GM12873 (cell line): ENCODE measurements around the gene DLG5.

Experiments used
- CTCF ChIP-seq: IDR thresholded peaks from 2 replicates; pipeline ENCODE4 v1.5.1; 2012; ENCODE audit warnings: low read depth, mild to moderate bottlenecking, moderate library complexity, low read length, control low read depth; ENCODE audit not compliant: insufficient read depth; ENCODE audit errors: missing control alignments

Gene DLG5

GRCh38 chr10:77812741-77813140 is 113.8 kb downstream of the DLG5 start:
- no peak for TF ChIP-seq CTCF

DNA sequence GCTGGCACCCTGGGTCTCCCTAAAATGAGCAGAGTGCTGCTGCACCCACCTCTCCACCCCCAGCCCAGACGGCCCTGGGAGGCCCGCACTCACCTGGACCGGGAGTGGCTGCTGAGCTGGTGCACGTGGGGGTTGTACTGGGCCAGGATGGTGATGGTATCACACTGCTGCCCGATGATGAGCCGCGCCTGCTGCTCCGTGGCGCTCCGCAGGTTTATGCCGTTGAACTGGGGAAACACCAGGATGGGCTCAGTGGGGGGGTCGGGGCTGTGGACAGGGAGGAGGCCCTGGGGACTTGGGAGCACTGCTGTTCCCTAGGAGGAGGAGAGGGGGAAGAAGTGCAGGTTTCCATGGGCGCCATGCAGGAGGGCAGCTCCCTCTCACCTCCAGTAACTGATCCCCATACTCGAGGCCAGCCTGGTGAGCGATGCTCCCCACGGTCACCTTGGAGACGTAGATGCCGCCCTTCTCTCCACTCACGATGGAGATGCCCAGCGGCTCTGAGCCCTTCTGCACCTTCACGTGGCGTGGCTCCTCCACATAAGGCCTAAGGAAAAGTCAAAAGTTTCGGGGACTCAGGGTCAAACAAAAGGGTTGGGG is 114.6 kb downstream of the DLG5 start:
- TF ChIP-seq CTCF = no peak

- no peak for TF ChIP-seq CTCF
Measured at GRCh38 chr10:77810446-77811335, 115.9 kb downstream of the DLG5 start.

- TF ChIP-seq CTCF = no peak
Measured at GRCh38 chr10:77809336-77809735, 117.2 kb downstream of the DLG5 start.

GRCh38 chr10:77807706-77808105 is 118.8 kb downstream of the DLG5 start:
- TF ChIP-seq CTCF = no peak

DNA sequence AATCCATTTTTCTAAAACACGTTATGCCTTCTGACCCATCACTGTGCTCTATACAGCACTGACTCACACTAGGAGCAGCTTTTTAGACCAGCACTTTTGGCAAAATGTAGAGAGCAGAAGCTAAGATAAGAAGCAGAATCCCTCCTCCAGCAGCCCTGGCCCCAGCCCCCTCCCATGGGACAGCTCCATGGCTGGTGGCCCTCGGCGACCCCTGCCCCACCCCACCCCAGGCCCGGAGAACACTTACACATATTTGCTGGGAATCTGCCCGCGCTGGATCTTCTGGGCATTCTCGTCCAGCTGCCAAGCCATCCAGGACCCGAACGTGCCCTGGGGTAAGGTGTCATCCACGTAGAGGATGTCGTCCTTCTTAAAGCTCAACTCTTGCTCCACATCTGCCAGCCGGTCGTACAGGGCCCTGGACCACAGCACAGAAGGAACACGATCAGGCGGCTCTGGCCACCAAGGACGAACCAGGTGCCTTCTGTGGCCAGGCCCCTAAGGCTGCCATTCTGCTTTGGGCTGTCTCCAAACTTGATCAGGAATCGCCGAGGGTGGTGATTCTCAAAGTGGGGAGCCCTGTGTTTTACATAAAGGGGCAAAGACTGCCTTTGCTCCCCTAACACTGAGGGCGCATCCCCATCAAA is 119.9 kb downstream of the DLG5 start:
- no peak for TF ChIP-seq CTCF

DNA sequence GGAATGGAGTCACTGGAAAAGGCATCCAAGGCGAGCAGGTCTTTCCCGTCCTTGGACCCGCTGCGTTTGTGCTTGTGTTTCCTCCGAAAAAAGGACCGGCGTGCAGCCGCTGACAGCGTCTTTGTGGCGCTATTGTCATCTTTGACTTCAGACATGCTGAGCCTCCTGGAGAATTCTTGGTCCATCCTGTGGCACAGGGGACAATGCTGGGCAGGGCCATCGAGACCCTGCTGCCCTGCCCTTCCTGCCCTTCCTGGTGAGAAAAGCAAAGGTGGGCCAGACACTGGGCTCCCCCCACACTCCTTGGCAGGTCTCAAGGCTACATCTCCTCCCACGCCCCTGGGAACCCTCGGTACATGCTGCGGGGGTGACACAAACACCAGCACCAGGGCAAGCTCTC is 120.9 kb downstream of the DLG5 start:
- no peak for TF ChIP-seq CTCF
